BJ (cell line): ENCODE results near the gene GLS. TPM values are rescaled to one million over a fixed set of nuclear protein-coding genes. Genes with fewer than 3 reads are reported as not detected.

Experiments
- CTCF ChIA-PET: fragments of 350-600 bp; formaldehyde crosslinking; extraction: SDS; loops from one replicate; lab custom pipeline; 2021; ENCODE audit warnings: antibody characterized with exemption, inconsistent platforms; lab: Yijun Ruan, JAX
- POLR2A ChIA-PET: fragments of 300-600 bp; sonication (Branson Sonifier 250); formaldehyde crosslinking; extraction: SDS; loops from one replicate; lab custom pipeline; 2021; ENCODE audit warnings: antibody characterized with exemption; lab: Charles Lee
- DNase-seq: peaks from one replicate; pipeline ENCODE4 v3.0.0-alpha.2; 2011; ENCODE audit warnings: low read depth
- H3K27me3 ChIP-seq: 2 replicates; pipeline ENCODE4 v1.6.0; 2011; ENCODE audit warnings: low read length; ENCODE audit not compliant: control insufficient read depth, insufficient read depth
- H3K36me3 ChIP-seq: 2 replicates; pipeline ENCODE4 v1.5.1; 2011; ENCODE audit warnings: low read length; ENCODE audit not compliant: control insufficient read depth, insufficient read depth
- H3K4me3 ChIP-seq: 2 replicates; pipeline ENCODE4 v1.5.1; 2011; ENCODE audit warnings: low read depth, mild to moderate bottlenecking, control low read depth, low read length
- CTCF ChIP-seq: IDR thresholded peaks from 2 replicates; pipeline ENCODE4 v1.5.1; 2011; ENCODE audit warnings: low read depth, mild to moderate bottlenecking, control low read depth, inconsistent platforms, low read length, moderate library complexity; ENCODE audit not compliant: insufficient read depth
- polyA plus RNA-seq: library from polyadenylated mRNA; depleted of rRNA; stranded (reverse); fragments of >200 nt; gene quantifications from 2 replicates; pipeline ENCODE4 v1.2.3, GENCODE V29; 2011

Gene GLS
- polyA plus RNA-seq, 1 experiment = 132 TPM

GRCh38 chr2:190837420-190837819, 43.2 kb upstream of the GLS start:
- CTCF ChIA-PET = interaction anchor here (0.8 kb wide), 1 partner anchor 16 kb away, joined by 3 read pairs; no protein-coding TSS in a partner anchor
- Histone ChIP-seq H3K4me3 (no peak overlapping the region), H3K27me3 (no peaks in the 10 kb centered on the region), H3K36me3 (no peaks in the 10 kb centered on the region)
- TF ChIP-seq CTCF = no peak
- DNase-seq = no peak
- POLR2A ChIA-PET = no interaction called here

- ChIA-PET CTCF (interaction anchor here (0.8 to 4.1 kb wide), 3 partner anchors 12 to 23 kb away, joined by 3 to 18 read pairs (median 3); no protein-coding TSS in a partner anchor), POLR2A (interaction anchor here (1.3 kb wide), 2 partner anchors 21 to 42 kb away, joined by 5 to 8 read pairs; partner anchors contain the start of gene GLS)
- Histone ChIP-seq H3K27me3 (no peaks in the 10 kb centered on the region), H3K4me3 (no peak overlapping the region), H3K36me3 (no peaks in the 10 kb centered on the region)
- TF ChIP-seq CTCF = no peak
- no peak for DNase-seq
Observed at GRCh38 chr2:190837952-190838361, 42.7 kb upstream of the GLS start.

- TF ChIP-seq CTCF = no peak
- CTCF ChIA-PET = interaction anchor here (0.8 to 4.1 kb wide), 3 partner anchors 12 to 23 kb away, joined by 3 to 18 read pairs (median 3); no protein-coding TSS in a partner anchor
- DNase-seq = no peak
- Histone ChIP-seq H3K4me3 (no peak overlapping the region), H3K36me3 (no peaks in the 10 kb centered on the region), H3K27me3 (no peaks in the 10 kb centered on the region)
- POLR2A ChIA-PET = interaction anchor here (0.6 to 1.3 kb wide), 3 partner anchors 20 to 42 kb away, joined by 3 to 8 read pairs (median 5); partner anchors contain the start of gene GLS
Observed at GRCh38 chr2:190838492-190838910, 42.1 kb upstream of the GLS start.

GRCh38 chr2:190840569-190841172, 40.0 kb upstream of the GLS start:
- TF ChIP-seq CTCF = no peak
- H3K4me3 ChIP-seq = no peak overlapping the region
- no peaks in the 10 kb centered on the region for H3K36me3 ChIP-seq
- ChIA-PET POLR2A (no interaction called here), CTCF (interaction anchor here (1.6 to 4.1 kb wide), 2 partner anchors 10 to 19 kb away, joined by 3 to 18 read pairs; no protein-coding TSS in a partner anchor)
- no peaks in the 10 kb centered on the region for H3K27me3 ChIP-seq
- DNase-seq = no peak

- CTCF ChIA-PET = interaction anchor here (0.8 to 4.1 kb wide), 3 partner anchors 9 to 17 kb away, joined by 3 to 18 read pairs (median 3); no protein-coding TSS in a partner anchor
- POLR2A ChIA-PET = no interaction called here
- no peaks in the 10 kb centered on the region for H3K36me3 ChIP-seq
- no peaks in the 10 kb centered on the region for H3K27me3 ChIP-seq
- H3K4me3 ChIP-seq = no peak overlapping the region
- no peak for TF ChIP-seq CTCF
- no peak for DNase-seq
Observed at GRCh38 chr2:190841707-190842505, 38.7 kb upstream of the GLS start.
